Eye (tissue), 1 donor: ENCODE results near the gene CBFB.
"Not testable (repeated sequence)": the region's sequence is repeated elsewhere in the genome, so short reads cannot be mapped to it uniquely, and the experiment has no call there.

Experiments
- DNase-seq: peaks from one replicate; pipeline ENCODE4 v3.0.0-alpha.2; 2015

CBFB gene

DNA sequence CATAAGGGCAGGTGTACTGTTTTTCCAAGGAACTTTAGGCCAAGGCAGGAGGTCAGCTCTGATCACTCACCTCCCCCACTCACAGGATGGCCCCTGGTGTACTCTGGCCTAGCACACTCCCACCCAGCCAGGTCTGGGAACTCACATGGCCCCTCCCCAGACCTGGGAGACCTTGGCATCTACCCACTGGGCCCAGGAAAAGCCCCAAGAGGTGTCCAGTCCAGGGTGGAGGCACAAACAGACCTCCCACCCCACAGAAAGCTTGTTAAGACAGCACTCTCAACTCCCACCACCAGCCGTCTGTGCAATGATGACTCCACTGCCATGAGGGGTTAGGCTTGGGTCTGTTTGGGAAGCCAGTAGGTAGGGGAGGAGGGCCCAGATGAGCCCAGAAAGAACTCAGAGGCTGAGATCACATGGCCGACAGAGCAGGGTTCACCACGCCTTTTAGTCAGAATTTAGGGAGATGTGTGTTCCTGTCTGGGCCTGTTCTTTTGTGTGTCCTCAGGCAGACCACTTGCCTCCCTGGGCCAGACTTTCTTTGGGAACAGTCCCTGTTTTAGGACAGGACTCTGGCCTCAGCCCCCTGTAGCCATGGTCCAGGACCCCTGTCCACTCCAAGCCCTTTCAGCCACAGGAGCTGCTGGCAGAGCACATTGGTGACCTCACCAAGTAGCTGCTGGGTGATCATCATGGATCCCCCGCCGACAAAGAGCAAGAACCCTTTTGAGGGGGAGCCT lies 12.1 kb upstream of the CBFB start:
- no peak for DNase-seq

DNA sequence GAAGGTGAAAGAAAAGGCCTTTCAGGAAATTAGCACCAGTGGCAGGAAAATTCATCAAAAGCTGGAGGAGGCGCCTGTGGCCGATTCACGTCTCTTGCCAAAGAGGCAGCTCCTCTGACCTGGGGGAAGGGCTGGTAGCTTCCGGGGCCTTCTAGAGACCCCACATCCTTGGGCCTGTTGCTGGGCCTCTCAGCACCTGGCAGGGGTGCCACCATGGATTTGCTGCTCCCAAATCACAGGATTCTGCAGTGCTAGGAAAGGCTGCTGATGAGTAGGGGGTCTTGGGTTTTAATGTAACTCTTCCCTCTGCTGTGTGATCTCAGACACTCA lies 11.6 kb upstream of the CBFB start:
- DNase-seq = no peak

DNA sequence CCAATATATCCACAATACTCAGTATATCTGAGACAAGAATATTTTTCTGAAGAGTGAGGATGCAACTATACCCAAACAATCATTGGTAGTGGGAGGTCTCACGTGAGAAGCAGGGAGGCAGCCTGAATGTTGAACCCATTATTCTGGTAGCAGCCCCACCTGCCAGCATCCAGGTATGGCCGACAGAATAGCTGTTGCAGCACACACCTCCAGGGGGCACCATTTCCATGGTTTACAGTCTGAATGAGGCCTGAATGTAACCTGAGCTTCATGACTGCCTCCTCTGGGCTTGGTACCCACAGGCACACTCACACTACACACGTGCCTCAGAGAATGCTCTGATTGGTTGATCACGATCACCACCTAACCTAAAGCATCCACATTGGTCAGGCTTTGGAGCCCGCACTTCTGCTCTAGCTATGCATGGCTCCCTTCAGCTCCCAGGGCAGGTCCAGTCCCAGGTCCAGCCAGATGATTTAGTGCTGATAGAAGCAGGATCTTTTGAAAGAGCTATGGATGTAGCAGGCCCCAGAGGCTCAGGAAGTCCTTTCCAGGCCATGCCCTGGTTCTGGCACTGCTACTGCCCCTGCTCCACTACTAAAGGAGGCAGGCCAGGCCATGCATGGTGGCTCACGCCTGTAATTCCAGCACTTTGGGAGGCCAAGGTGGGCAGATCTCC lies 11.0 kb upstream of the CBFB start:
- DNase-seq = peak; percentile 90

DNA sequence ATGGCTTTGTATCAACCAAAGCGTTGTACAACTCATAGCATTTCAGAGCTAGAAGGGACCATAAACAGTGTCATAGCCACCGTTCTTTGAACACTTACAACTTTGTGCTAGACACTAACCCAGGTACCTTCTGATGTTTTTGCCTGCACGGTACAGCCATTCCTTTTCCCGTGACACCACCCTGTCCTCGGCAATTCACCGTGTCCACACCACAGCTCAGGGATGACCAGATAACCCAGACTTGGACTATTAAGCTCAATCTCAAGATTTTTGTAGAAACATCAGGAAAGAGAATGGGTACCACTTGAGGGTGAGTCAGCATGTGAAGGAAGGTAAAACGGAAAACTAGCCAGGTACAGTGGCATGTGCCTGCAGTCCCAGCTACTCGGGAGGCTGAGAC lies 9.8 kb upstream of the CBFB start:
- DNase-seq = no peak

DNA sequence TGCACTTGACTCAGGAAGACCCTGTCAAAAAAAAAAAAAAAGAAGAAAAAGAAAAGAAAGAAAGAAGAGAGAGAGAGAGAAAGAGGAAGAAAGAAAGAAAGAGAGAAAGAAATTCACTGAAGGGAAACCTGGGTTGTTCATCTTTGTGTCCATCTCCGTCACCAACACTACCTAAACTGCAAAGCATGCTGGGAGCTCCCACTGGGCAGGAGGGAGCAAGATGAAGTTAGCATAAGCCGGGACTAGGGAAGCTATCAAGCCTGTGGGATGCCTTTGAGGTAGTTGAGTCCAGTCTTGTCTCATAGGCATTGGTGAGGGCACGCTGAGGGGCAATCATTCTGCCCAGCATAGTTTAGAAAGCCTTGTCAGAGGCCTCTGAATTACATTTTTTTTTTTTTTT lies 7.6 kb upstream of the CBFB start:
- DNase-seq = no peak

DNA sequence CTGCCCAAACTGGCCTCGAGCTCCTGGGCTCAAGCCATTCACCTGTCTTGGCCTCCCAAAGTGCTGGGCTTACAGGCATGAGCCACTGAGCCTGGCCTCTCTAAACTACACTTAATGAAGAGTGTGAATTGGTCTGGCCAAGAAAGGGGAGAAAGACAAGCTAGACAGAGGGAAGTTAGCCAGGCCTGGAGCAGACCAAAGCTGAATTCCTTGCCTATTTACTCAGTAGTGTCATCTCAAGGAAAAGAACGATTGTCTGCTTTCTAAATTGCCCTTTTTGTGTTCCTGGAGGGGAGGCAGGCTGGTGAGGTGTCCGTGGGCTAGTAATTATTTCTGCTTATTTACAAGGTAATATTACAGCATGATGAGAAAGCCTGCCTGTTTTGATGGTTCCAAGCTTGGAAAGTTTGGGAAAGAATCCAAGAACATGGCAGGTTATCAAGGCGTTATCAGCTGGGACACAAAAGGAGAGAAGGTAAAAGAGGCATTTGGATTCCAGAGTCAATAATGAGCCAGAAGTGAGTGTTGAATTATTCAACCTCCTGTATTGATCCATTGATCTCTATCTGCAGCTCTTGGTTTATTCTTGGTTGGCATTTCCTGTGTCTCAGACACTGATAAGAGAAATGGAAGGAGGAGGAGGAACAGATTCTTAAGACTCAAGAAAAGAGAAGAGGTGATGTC lies 6.3 kb upstream of the CBFB start:
- DNase-seq = no peak

DNA sequence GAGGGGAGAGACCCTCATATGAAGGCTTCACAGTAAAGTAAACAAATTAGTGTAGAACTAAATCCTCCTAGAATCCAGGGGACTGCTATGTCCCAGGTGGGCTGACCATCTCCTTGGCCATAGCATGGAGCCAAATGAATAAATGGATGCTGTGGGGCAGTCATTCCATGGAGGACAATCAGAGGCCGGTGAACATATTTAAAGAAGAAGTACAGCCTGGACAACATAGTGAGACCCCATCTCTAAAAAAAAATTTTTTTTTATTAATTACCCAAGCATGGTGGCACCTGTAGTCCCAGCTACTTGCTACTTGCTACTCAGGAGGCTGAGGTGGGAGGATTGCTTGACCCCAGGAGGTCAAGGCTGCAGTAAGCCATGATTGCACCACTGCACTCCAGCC lies 5.3 kb upstream of the CBFB start:
- DNase-seq = no peak

DNA sequence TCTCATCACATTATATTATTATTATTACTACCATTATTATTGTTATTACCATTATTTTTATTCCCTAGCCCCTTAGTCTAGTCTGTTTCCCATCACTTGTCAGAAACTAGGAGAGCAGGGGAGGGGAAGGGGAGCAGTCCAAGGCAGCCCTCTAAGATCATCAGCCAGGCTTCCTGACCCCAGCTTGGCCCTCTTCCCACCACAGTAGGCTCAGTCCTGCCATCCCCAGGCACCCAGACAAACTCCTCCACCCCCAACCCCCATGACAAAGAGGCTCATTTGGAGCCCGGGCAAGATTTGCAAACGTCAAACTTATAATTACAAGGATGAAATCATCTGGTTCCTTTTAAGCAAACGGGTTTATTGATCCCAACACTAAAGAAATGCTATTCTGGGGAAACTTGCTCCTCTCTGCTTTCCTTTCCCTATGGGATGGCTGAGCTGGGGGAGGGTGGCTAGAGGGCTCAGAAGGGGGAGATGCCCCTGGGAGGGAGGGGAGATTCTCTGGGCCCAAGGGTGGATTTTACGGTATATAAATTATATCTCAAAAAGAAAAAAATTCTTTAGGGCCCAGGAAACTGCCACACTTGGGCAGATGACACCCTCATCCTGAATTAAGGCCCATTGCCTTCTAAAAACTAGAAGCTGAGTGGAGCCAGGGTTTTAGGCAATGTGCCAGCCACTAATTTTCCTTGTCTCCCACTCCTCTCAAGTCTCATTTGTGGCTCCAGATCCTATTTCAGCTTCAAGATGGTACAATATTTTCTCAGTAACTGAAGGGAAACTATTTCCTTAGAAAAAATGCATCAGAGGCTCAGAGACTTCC lies 4.4 kb upstream of the CBFB start:
- no peak for DNase-seq

DNA sequence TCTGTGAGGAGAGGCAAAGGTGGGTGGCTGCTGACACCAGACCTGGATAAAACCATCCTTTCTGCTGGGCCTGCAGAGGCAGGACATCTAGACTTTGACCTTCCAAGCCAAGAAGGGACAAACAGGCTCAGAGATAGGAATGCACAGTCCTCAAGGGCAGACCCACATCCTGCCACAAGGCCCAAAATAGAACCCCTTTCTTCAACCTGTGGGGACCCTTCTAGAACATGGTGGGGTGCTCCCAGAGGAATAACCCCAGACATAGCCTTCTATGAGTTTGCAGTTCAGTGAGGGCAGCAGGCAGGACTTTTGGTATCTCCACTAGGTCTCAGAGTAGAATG lies 3.8 kb upstream of the CBFB start:
- DNase-seq = no peak

DNA sequence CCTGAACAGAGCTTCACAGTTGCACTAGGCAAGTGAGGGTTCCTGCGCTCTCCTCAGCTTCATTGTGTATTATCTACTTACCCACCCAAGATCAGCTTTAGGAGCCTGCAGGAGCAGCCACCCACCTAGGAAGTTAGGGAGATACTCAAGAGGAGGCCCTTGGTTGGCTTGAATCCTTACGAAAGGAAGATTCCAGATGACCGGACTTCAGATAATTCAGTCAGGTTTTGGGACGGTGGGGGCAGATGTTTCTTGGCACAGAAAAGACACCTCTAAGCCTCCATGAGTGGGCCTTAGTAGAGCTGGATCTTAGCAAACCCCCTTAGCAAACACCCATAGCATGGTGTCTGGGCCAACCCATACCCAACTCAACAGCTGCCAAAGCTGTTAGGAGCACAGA lies 2.4 kb upstream of the CBFB start:
- no peak for DNase-seq

DNA sequence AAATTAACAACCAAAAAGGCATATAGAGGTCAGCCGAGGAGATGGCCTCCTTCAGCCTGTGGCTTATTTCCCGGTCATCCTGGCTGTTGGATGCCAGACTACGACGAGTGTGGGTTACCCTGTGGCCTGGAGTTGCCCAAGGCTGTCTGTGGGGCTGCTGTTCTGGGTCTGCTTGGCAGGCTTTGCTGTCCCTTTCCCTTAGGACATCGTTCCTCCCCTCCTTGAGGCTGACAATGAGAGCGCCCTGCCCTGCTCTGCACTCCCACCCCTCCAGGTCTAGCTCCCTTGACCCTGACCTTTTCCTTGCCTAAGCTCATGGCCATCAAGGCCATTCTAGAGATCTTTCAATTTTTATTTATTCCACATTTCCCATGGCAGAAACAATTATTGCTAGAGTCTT lies 1.9 kb upstream of the CBFB start:
- no peak for DNase-seq

DNA sequence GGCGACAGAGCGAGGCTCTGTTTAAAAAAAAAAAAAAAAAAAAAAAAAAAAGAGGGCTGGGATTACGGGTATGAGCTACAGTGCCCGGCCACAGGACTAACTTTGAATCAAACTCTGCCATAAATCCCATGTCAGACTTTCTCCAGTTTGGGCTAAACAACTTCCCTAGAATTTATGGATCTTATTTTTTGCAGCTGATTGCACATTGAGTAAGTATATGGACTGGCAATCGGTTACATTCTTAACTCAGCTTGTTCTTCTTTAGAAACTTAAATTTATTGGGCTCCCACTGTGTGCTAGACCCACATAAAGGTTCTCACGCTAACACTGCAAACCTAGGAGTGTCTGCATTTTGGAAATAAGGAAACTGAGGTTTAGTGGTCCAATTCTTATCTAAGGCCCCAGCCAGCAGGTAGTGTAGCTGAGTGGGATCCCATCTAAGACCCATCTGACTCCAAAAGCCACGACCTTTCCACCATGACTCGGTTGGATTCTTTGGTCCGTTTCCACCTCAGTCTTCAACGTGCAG lies 718 bp upstream of the CBFB start:
- DNase-seq = no peak

DNA sequence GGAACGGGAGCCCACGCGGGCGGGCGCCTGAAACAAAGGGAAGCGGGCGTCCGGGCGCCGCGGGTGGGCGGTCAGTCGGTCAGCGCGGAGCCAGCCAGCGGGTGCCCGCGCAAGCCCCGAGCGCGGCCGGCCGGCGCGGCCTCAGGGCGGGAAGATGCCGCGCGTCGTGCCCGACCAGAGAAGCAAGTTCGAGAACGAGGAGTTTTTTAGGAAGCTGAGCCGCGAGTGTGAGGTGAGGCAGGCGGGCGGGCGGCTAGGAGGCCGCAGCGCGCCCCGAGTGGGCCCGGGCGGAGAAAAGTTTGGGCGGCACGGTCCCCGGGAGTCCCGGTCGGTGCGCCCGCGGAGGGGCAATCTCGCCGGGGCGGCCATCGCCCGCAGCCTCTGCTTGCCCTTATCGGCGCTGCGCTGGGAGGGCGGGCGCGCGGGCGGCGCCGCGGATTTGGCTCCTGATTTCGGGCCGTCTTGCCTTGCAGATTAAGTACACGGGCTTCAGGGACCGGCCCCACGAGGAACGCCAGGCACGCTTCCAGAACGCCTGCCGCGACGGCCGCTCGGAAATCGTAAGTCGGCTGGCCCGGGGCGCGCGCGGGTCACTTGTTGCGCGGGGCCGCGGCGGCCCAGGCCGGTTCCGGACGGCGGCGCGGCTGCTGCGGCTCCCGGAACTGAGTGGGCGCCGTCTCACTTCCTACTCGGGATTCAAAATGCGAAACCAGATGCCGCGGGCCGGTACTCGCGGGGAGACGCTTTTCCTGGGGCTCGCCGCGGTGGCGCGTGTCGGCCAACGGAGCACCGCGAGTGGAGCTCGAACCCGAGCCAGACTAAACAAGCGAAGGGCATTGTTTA lies 526 bp downstream of the CBFB start:
- DNase-seq = peak; percentile 77

DNA sequence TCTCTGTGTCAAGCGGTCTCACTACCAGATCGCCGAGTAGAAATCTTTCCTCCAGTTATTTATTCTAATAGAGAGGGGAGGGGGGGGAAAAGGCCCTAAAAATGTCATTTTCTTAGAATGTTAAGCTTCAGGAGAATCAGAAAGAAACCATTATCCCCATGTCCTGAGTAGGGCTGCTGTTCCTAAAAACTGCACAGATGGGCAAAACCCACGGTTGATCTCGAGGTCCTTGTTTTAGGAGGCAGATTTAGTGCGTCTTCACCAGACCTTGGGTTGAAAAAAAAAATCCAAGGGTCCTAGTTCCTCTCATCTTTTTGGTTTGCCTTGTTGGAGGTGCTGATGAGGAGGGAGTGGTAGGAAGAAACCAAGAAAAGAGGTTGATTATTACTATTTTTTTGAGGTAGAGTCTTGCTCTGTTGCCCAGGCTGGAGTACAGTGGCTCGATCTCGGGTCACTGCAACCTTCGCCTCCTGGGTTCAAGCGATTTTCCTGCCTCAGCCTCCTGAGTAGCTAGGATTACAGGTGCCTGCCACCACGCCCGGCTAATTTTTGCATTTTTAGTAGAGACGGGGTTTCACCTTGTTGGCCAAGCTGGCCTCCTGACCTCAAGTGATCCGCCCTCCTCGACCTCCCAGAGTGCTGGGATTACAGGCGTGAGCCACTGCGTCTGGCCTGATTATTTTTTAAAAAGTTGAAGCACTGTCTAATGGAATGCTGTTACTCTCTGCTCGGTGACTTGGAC lies 1.4 kb downstream of the CBFB start:
- peak; percentile 43 for DNase-seq

DNA sequence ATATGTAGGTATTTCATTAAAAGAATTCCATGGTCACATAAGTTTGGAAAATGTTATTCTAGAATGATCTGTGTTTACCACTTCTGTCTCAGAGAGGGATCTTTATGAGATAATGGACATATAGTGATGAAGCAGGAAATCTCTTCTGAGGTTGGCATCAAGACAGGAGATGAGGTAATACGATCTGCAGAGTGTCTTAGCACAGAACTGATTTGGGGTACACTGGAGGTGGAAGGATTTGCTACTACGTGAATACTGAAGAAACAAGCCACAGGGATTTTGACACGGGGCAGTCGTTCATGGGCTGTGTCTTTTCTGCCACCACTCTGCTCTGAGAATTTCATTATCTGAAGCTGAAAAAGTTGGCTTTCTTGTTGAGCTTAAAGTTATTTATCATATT lies 5.5 kb downstream of the CBFB start:
- DNase-seq = no peak

DNA sequence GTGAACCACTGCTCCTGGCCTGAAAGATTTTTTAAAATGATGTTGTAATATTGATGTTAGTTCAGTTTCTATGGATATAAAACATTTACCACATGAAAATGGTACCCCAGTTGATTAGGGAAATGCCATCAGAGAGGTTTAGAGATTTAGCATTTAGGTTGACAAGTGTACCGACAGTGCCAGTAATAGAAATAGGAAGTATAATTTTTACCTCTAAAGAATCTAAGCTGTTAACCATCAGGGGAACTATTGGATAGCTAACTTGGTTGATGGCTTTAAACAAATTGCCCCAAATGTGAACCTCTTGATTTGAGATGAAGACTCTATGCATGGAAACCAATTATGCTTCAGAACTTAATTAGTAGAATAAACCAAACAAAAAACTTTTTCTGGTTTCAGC lies 6.4 kb downstream of the CBFB start:
- no peak for DNase-seq

DNA sequence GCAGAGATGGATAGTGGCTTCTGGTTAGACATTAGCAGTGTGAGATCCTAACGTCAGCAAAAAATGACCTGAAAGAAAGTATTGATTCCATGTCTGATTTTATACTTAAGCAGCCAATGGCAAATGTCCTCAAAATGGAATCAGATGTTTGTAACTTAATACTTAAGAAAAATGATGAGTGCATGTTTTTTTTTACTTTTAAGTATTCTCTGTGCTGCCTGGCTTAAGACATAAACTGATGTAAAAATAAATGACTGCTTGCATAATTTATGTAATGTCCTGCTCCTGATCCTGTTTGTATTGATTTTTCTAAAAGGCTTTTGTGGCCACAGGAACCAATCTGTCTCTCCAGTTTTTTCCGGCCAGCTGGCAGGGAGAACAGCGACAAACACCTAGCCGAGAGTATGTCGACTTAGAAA lies 7.4 kb downstream of the CBFB start:
- peak; percentile 64 for DNase-seq

DNA sequence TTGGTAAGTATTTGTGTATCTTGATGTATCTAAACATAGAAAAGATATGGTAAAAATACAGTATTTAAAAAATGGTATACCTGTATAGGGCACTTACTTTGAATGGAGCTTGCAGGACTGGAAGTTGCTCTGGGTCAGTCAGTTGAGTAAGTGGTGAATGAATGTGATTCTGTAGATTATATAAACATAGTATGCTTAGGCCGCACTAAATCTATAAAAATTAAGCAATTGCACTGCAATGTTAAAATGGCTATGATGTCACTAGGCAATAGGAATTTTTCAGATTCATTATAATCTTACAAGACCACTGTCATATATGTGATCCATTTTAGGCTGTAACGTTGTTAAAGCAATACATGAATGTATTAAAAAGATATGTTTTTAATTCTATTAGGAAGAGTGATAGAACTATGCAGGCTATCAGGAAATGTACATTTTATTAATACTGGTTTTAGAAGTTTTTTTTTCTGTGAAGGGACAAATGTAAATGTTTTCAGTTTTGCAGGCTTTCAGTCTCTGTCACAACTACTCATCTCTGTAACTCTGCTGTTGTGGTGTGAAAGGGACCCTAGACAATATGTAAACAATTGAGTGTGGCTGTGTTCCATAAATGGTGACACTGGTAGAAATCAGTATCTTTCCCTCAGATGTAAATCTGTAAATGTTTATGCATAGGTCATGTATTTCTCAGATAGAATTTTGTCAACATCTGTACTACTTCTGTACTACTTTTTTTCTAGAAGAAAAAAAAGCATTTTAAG lies 10.5 kb downstream of the CBFB start:
- DNase-seq = no peak

DNA sequence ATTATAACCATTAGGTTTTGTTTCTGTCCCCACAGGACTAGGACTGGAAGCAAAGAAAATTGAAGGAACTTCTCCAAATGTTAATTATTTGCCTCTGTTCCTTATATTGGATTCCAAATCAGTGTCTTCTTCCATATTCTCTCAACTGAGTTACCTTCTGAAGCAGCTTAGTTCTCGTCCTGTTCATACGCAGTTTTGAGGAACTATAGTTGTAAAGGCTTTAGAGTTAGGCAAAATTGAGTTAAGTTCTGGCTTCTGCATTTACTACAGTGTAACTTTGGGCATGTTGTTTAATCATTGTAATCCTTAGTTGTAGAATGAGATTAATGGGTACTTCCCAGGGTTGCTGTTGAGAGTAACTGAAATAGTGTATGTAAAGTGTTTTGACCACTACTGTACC lies 11.2 kb downstream of the CBFB start:
- DNase-seq = no peak

DNA sequence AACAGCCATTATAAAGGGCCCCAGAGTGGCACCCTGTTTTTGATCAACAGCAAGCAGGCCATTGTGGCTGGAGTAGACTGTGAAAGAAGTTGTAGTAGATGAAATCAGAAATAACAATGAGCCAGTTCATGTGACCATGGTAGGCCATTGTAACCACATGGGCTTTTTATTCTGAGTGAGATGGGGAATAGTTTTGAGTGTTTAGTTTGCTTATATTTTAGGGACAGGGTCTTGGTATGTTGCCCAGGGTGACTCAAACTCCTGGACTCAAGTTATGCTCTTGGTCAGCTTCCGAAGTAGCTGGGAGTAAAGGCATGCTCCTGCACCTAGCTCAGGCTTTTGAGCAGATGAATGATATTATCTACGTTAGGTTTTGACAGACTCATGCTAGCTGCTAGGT lies 12.0 kb downstream of the CBFB start:
- DNase-seq = no peak

DNA sequence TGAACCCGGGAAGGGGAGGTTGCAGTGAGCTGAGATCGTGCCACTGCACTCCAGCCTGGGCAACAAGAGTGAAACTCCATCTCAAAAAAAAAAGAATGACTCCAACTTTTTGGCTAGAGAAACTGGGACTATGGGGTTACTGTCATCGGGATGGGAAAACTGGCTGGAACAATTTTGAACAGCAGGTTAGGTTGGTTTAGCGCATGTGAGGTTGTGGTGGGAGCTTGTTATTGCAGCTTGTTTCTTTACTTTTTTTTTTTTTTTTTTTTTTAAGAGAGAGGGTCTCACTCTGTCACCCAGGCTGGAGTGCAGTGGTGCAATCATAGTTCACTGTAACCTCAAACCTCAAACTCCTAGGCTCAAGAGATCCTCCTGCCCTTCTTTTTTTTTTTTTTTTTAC lies 12.6 kb downstream of the CBFB start:
- DNase-seq = not testable (repeated sequence)
